ENCODE data around the gene PLS3. TPM values are rescaled to one million over a fixed set of nuclear protein-coding genes. Genes with fewer than 3 reads are reported as not detected.

Gene PLS3
- total RNA-seq, 2 donors from 2014 or later = 34.8 to 47.5 TPM

DNA sequence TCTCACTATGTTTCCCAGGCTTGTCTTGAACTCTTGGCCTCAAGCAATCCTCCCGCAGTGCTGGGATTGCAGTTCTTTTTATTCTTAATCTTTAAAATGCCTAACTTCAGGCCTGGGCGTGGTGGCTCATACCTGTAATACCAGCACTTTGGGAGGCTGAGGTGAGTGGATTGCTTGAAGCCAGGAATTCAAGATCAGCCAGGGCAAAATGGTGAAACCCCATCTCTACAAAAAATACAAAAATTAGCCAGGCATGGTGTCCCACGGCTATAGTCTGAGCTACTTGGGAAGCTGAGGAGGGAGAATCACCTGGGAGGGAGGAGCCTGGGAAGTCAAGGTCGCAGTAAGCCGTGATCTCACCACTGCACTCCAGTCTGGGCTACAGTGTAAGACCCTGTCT is 45.9 kb downstream of the PLS3 start:
- 72 to 80% methylated on average over 5 of the region's 5 CpGs for WGBS, 2 donors
- TF ChIP-seq, protein P1, sequence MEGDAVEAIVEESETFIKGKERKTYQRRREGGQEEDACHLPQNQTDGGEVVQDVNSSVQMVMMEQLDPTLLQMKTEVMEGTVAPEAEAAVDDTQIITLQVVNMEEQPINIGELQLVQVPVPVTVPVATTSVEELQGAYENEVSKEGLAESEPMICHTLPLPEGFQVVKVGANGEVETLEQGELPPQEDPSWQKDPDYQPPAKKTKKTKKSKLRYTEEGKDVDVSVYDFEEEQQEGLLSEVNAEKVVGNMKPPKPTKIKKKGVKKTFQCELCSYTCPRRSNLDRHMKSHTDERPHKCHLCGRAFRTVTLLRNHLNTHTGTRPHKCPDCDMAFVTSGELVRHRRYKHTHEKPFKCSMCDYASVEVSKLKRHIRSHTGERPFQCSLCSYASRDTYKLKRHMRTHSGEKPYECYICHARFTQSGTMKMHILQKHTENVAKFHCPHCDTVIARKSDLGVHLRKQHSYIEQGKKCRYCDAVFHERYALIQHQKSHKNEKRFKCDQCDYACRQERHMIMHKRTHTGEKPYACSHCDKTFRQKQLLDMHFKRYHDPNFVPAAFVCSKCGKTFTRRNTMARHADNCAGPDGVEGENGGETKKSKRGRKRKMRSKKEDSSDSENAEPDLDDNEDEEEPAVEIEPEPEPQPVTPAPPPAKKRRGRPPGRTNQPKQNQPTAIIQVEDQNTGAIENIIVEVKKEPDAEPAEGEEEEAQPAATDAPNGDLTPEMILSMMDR (IDR thresholded peaks at IDR 0.05) = no peak
- no peak for TF ChIP-seq POLR2A (IDR thresholded peaks at IDR 0.05)
- DNase-seq (no peak), ATAC-seq (no peak)
- intact Hi-C loops (cut with DNase I) = no loop called here
- H3K4me1 ChIP-seq = no peaks in the 10 kb centered on the region
- no peaks in the 10 kb centered on the region for H3K9me3 ChIP-seq
- no peaks in the 10 kb centered on the region for H3K27me3 ChIP-seq
- H3K36me3 ChIP-seq (replicated peaks in 1 of 2; ENCODE audit: insufficient read depth in 1 of 2, low read depth in 2 of 2) = no peaks in the 10 kb centered on the region
- no peak overlapping the region for H3K27ac ChIP-seq
- no peak overlapping the region for H3K4me3 ChIP-seq

DNA sequence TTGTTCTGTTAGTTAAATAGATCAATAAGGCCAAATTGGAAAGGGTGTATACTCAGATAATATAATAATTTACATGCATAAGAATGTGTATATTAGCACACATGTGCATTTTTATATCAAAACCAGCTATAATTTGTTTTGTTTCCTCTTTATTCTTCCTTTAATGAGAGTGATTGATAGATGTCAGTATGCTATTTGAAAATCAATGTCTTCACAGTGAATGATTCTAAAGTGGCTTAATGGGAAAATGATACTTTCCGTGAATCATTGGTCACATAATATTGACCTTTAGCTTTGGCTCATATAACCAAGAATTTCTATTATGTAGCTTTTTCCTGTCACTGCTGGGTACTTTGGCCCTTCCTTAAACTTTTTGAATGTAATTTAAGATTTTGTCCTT is 48.6 kb downstream of the PLS3 start:
- Histone ChIP-seq H3K4me1 (no peaks in the 10 kb centered on the region), H3K27ac (no peak overlapping the region), H3K4me3 (no peak overlapping the region), H3K9me3 (no peaks in the 10 kb centered on the region), H3K27me3 (no peaks in the 10 kb centered on the region), H3K36me3 (replicated peaks in 1 of 2; ENCODE audit: insufficient read depth in 1 of 2, low read depth in 2 of 2) (no peaks in the 10 kb centered on the region)
- no peak for DNase-seq
- whole genome bisulfite sequencing, 2 donors = 64 to 81% methylated on average over 1 of the region's 1 CpG
- ATAC-seq = no peak
- intact Hi-C loops (cut with DNase I) = no loop called here
- TF ChIP-seq, protein P1 (IDR thresholded peaks at IDR 0.05) = no peak
- no peak for TF ChIP-seq POLR2A (IDR thresholded peaks at IDR 0.05)

DNA sequence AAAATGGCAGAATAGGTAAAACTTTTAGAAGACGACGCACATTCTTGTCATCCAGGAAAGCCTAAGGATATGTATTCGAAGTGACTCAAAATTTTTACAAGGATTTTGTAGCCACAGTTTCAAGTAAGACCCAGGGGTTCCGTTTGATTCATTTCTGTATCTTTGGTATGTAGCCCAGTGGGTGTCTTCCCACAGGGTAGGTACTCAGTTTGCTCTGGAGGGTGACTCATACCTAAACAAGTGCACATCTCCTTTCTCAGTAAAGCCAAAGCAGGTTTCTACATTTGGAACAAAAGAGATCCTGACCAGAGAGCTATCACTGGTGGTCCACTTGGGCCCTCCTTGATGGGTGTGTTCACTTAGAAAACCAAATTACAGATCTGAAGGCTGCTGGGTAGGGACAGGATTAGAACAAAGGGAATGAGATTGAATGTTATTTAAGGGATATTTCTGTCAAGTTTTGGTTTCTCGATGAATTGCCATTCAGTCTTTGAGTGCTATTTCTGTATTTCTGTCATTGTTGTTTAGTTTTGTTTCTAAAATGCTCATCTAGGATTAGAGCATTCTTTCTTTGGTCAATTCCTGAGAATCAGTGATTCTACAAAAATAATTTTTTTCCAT is 56.1 kb downstream of the PLS3 start:
- no peaks in the 10 kb centered on the region for H3K9me3 ChIP-seq
- no peaks in the 10 kb centered on the region for H3K27me3 ChIP-seq
- ATAC-seq (no peak), DNase-seq (no peak)
- WGBS, 2 donors = 86 to 87% methylated on average over 5 of the region's 5 CpGs
- intact Hi-C loops (cut with DNase I) = no loop called here
- no peak for TF ChIP-seq POLR2A (IDR thresholded peaks at IDR 0.05)
- H3K36me3 ChIP-seq (replicated peaks in 1 of 2; ENCODE audit: insufficient read depth in 1 of 2, low read depth in 2 of 2) = no peaks in the 10 kb centered on the region
- H3K4me3 ChIP-seq = no peak overlapping the region
- no peaks in the 10 kb centered on the region for H3K4me1 ChIP-seq
- no peak overlapping the region for H3K27ac ChIP-seq

DNA sequence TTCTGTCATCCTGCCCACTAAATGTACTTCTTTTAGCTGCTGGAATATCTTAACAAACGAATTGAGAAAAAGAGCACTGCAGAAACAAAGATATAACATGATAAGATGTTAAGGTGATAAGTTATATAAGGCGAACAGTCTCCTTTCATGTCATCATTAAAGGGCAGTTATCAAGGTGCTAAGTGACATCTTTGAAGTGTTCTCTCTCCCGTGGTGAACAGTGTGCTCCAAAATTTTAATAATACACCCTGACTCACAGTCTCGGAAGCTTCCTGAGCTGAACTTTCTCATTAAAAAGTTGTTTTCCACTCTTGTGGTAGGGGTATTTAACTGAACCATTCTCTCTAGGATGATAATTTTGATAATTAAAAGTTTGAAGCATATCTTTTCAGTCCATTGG is 61.6 kb downstream of the PLS3 start:
- no peaks in the 10 kb centered on the region for H3K9me3 ChIP-seq
- H3K4me3 ChIP-seq = no peak overlapping the region
- no peaks in the 10 kb centered on the region for H3K36me3 ChIP-seq (replicated peaks in 1 of 2; ENCODE audit: insufficient read depth in 1 of 2, low read depth in 2 of 2)
- ATAC-seq (no peak), DNase-seq (no peak)
- intact Hi-C loops (cut with DNase I) = no loop called here
- no peaks in the 10 kb centered on the region for H3K27me3 ChIP-seq
- TF ChIP-seq POLR2A (IDR thresholded peaks at IDR 0.05) = no peak
- TF ChIP-seq, protein P1 (IDR thresholded peaks at IDR 0.05) = no peak
- WGBS, 2 donors = 71 to 75% methylated on average over 4 of the region's 4 CpGs
- H3K27ac ChIP-seq = no peak overlapping the region
- H3K4me1 ChIP-seq = no peaks in the 10 kb centered on the region

DNA sequence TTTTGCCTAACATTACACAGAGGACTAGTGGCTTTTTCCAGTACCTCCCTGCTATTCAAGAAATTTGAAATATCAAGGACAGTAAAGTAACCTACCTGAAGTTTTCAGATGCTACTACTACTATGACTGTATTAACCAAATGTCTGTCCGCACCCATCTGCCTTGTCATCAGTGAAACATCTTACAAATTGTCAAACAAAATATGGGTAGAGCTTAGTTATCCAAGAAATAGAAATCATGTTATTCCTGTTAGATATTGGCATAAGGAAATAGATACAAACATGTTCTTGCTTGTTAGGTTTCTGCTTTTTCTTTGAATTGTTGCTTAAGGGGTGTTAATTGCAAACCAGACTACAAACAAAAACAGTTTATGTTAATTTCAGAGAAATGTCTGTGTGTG is 63.9 kb downstream of the PLS3 start:
- intact Hi-C loops (cut with DNase I) = no loop called here
- Histone ChIP-seq H3K4me3 (no peak overlapping the region), H3K27ac (no peak overlapping the region), H3K4me1 (no peaks in the 10 kb centered on the region), H3K27me3 (no peaks in the 10 kb centered on the region), H3K36me3 (replicated peaks in 1 of 2; ENCODE audit: insufficient read depth in 1 of 2, low read depth in 2 of 2) (no peaks in the 10 kb centered on the region), H3K9me3 (no peaks in the 10 kb centered on the region)
- DNase-seq (no peak), ATAC-seq (no peak)
- 100% methylated on average over 1 of the region's 1 CpG for WGBS, 2 donors
- no peak for TF ChIP-seq POLR2A (IDR thresholded peaks at IDR 0.05)
- TF ChIP-seq, protein P1 (IDR thresholded peaks at IDR 0.05) = no peak
